HG03280 (cell line): ENCODE data around the gene CRAMP1.
"Not testable (repeated sequence)": the region's sequence is repeated elsewhere in the genome, so short reads cannot be mapped to it uniquely, and the experiment has no call there.

Source experiments
- ATAC-seq: cut with Tn5 transposase; IDR thresholded peaks from one replicate; pipeline ENCODE4 v1.9.1; 2021; ENCODE audit warnings: mild to moderate bottlenecking, moderate library complexity; ENCODE audit not compliant: unreplicated experiment

CRAMP1 gene

GRCh38 chr16:1595511-1595910 is 16.6 kb upstream of the CRAMP1 start:
- not testable (repeated sequence) for ATAC-seq

DNA sequence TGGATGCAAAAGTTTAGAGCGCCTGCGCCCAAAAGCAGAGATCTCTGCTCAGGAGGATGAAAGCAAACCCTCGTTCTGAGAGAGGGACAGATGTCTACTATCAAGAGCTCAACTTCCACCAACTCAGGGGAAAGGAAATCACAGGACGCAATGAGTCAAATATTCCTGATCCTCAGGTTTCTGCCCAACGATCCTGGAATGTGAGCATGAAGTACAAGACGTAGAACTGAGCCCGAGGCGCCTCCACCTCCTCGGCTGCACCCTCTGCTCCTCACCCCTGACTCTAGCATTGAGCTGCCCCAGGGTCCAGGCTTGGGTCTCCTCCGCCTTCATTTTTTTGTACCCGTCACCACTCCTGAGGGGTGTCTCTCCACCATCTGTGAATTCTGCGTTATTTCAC is 15.6 kb upstream of the CRAMP1 start:
- ATAC-seq = no peak

DNA sequence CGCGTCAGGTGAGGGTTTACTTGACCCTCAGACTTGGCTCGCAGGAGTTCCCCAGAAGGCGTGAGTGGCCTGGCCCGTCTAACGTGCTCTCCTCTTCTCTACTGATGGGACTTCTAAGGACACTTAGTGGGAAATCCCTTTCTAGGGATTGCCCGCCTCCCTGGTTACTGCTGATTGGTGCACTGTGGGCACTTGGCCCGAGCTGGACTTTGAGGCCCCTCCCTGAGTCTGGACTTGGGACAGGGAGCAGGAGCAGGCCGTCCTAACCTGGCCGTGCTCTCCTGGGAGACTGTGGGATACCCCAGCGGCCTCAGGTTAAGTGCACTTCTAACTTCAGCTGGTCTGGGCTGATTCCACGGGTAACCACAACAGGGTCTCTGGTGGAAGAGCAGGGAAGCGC is 15.0 kb upstream of the CRAMP1 start:
- ATAC-seq = no peak

GRCh38 chr16:1601031-1601430 is 11.1 kb upstream of the CRAMP1 start:
- ATAC-seq = no peak

- no peak for ATAC-seq
Observed at GRCh38 chr16:1601489-1601888, 10.7 kb upstream of the CRAMP1 start.

GRCh38 chr16:1602285-1602684 is 9.9 kb upstream of the CRAMP1 start:
- ATAC-seq = no peak

DNA sequence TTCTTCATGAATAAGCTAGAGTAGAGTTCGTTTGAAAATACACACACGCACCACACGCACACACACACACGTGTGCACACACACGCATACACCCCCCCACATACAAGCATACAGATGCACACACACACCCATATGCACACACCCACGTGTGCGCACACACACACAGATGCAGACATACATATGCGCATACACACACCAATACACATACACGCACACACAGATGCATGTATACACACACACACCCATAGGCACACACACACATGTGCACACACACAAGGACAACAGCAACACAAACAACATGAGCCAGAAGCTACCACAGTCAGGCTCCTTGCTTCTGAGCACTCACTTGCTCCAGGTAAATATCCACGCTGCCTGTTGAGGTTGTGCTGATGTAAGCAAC is 5.4 kb upstream of the CRAMP1 start:
- ATAC-seq = no peak

DNA sequence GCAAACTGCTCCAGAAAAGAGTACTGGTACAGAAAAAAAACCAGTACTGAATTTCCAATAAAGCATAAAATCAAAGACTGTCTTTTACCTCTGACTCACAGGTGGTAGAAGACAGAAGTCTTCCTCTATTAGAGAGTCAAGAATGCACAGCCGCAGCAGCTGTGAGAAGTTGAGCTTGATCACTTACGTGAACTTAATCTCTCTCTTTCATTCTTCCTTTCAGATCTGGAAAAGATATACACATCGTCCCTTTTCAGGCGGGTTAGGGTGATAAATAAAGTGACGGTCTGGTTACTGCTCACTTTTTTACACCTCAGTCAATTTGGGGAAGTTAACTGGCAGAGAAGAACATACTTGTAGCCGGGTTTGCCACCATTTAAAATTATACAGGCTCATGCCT is 4.2 kb upstream of the CRAMP1 start:
- ATAC-seq = no peak

DNA sequence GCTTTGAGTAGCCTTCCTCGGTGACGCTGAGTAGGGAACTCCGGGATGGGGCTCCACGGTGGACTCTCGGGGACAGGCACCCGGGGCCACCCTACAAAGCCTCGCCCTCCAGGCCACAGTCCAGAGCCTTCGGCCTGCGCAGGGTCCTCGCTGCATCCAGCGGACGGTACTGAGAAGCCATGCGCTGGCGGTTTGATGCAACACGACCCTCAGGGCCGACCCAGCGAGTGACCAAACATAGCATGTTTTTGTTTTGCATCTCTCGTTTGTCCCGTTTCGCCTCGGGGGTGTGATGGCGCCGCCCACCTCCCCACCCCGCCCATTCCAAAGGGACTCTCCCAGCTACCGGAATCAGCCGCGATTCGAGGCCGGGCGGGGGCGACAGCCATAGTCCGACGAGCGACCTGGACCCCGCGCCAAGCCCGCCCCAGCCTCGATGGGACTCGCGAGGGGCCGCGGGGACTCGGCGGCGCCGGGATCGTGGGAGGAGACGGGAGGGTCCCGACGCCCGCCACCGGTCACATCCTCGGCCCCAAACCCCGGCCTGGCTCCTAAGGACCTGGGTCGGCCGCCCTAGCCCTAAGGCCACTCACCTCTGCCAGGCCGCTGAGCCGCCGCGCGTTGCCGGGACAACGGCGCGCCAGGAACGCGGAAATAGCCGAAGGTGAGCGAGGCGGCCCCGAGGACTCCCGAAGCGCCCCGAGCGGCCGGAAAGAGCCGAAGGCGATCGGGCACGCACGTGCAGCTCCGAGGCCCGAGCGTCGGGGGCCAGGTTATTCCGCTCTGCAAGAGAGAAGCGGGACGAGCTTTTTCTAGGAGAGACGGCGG is 1.9 kb upstream of the CRAMP1 start:
- ATAC-seq = peak; percentile 39

GRCh38 chr16:1610899-1611632 is 1.1 kb upstream of the CRAMP1 start:
- ATAC-seq = no peak

GRCh38 chr16:1613211-1613622 is 1.1 kb downstream of the CRAMP1 start:
- no peak for ATAC-seq

GRCh38 chr16:1613728-1614455 is 1.7 kb downstream of the CRAMP1 start:
- no peak for ATAC-seq

- ATAC-seq = no peak
Observed at GRCh38 chr16:1614456-1615102, 2.4 kb downstream of the CRAMP1 start.

DNA sequence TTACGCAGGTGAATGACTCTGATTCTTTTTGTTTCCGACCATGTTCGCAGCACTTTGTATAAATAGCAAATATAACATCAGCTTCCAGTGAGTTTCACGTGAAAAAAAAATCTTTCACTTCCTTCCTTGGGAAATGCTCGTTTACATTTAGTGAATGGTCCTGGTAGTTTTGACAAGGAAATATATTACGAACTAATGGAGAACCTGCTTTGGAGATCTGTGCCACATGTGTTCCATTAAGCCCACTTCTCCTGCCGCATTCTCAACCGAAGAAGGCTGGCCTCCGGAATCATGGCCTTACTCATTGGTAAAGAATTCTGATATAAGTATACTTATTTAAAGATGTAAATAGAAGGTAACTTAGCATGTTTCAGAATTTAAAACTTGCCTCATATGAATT is 3.6 kb downstream of the CRAMP1 start:
- no peak for ATAC-seq

DNA sequence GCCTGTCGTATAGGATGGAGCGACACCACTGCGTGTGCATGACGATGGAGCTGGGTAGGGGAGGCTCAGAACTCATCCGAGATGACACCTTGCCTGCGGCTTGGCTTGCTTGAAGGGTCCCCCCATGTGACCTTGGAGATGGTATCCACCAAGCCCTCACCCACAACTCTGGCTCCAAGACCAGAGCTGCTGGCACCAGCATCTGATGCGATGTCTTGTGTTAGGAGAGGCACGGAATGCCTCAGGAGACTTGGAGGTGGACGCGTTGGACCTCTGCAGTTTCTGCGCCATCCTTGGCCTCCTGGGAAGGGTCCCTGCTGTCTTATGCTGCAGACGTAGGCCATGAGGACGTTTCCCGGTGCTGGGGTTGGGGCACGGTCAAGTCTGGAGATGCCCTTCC is 7.8 kb downstream of the CRAMP1 start:
- no peak for ATAC-seq

DNA sequence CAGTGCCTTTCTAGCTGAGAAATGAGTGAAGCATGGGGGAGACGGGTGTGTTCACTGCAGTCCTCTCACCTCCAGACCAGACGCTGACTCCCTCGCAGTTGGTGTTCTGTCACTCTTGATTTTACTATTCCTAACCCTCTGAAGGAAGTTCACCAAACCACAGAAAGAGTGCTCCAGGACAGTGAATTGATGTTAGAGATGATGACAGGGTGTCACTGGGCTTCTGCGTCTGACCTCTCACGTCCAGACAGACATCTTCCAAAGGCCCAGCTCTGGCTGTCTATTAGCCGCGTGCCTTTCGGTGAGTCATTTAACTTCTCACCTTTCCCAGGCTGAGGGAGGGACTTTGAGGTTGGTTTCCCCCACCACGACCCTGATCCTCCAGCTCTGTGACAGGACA is 8.2 kb downstream of the CRAMP1 start:
- ATAC-seq = no peak

GRCh38 chr16:1621851-1622250 is 9.7 kb downstream of the CRAMP1 start:
- peak; percentile 45 for ATAC-seq

- no peak for ATAC-seq
Observed at GRCh38 chr16:1626327-1626726, 14.2 kb downstream of the CRAMP1 start.

DNA sequence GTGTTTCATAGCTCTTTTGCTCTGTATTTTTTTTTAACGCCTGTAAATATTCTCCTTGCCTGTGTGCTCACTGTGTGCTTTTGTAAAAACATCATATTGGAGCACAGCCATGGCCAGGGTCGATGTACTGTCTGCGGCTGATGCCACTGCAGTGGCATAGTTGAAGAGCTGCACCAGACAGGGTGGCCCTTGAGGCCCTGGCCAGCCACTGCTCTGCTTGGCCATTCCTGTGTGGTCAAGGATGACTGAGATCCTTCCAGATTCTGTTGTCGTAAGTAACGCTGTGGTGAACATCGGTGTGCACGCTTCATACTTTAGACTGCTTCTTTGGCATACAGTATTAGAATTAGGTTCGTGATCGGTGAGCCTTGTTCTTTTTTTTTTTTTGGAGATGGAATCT is 14.6 kb downstream of the CRAMP1 start:
- ATAC-seq = no peak

- no peak for ATAC-seq
Observed at GRCh38 chr16:1630450-1631213, 18.5 kb downstream of the CRAMP1 start.
